HG03378 (cell line): ENCODE results near the gene ANKRD60.

Experiments
- ATAC-seq: cut with Tn5 transposase; IDR thresholded peaks from one replicate; pipeline ENCODE4 v1.9.1; 2021; ENCODE audit warnings: mild to moderate bottlenecking, moderate library complexity; ENCODE audit not compliant: unreplicated experiment

The ANKRD60 gene

DNA sequence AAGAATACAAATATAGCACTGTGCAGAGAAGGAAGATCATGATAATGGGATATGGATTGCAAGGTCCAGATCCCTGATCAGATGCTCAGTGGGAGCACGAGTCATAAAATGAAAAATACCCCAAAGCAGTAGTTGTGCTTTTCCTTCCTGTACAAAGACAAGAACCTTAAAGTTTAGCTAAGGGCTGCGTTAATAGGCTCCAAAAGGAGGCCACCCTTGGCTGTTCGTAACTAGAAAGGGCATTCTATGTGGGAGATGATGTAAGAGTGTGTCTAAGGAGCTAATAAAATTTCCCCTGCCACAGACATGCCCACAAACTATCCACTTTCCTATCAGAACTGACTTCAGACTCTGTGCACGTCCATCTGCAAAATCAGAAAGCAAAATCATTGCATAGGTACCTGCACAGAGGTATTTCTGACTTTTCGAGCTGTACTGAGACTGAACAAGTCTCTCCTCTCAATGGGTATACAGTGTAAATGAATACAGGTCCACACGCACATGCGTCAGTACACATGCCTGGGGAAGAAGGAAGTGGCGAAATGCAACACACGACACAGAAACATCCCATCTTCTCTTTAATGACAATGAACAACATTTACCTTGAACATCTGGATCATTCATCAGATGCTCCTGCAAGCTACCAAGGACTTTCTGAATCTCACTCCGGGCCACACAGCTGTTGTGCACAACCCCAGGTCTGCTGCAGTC lies 16.9 kb upstream of the ANKRD60 start:
- no peak for ATAC-seq

DNA sequence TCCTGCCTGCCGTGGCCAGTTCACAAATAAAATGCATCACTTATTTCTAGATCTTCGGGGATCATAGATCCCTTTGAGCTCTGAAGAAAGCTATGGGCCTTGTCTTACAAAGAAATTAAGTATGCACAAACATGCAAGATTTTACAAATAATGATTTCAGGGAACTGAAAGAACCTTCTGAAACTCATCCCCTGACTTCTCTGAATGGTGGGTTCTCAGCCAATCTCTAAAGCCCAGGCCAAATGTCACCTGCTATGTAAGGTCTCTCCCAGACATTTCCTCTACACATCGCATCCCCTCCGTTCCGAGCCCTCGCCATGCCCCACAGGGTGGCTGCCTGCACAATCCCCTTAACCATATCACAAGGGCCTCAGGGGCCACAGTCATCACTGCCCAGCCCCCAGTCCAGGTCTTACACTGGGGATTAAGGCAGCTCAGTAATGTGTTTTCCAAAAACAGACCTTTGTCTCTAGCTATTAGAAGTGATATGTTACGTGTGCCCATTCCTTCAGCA lies 16.1 kb upstream of the ANKRD60 start:
- no peak for ATAC-seq

DNA sequence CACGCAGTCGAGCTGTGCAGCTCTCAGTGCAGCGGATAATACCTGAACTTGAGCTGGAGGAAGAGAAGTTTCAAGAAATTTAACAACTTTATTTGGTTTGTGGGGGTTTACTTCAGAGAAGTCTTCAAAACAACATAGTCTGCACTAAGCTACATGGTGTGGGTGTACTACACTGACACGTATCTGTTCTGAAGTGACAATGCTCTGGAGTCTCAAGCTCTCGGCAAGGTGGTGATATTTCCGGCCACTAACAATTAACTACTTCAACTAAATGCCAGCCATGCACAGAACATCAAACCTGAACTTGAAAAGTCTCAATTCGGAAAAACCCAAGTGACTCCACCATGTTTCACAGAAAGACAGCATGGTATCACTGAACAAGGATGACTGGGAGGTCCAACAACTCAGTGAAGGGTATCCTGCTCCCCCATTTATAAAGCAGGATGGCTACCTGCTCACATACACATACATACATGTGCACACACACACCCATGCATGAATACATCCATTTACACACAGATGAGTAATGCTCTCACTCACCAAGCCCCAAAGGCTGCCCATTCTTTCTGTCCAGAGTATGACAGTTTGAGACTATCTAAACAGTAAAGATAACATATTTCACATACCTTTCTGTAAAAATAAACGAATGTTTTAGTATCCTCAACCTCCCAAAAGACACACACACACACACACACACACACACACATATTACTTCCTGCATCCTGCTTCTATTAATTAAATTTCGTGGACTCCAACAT lies 15.4 kb upstream of the ANKRD60 start:
- ATAC-seq = no peak

DNA sequence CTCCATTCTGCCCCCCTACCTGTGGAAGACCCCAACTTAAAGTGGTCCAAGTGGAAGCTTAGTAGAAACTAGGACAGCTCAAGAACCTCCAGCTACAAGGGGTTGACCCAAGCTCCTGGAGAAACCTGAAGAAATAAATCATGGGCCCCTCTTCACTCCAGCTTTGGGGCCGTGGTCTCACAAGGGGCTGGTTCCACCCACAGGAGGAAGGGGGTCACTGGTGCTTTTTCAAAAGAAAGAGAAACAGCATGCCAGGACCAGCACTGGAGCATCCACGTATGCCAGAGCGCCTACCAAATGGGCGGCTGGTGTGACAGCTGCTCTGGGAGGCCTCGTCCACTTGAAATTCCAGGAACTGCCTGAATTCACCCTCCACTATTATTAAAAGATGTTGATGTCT lies 14.4 kb upstream of the ANKRD60 start:
- no peak for ATAC-seq

DNA sequence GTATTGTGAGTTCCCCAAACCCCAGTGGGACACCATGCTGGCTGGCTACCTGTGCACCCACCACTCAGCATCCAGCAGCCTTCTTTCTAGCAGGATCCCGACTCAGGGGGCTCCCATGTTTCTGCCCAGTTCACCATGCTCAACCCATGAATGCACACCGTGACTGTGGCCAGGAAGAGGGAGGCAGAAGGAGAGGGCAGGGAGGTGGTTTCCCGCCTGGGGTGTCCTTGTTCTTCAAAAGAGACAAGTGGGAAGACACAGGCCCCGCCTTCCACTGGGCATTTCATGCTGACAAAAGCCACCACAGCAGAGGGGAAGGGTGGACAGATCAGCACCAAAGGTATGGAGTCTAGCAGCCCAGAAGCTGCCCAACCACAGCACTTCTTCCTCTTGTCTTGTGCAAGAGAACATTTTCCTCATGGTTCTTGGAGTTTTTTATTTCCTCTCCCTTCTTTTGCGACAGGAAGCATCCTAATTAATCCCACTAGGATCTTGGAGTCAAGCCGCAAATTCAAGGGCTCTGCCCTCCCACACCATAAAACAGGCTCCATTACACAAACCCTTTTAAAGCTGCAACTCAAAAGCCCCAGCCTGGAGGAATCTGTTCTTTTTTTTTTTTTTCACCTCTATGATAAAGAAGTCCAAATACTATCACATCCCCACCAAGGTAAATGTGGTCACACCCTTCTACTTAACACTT lies 13.5 kb upstream of the ANKRD60 start:
- ATAC-seq = no peak

DNA sequence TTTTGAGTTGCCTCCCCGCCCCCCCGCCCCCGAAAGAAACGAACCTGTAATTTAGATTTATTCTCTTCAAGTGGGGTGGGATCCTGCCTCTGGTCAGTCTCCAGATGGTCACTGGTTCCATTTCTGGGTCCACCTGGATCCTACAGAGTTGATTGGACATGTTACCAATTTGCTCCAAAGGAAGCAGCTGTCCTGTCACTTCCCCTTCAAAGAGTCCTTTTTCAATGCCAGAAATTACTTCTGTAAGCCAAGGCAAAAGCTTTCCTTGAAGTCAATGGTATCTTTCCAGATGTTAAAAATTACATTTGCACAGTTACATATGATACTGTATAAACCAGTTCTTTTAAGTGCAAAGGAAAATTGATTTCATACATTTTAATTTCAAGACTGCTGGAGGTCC lies 12.0 kb upstream of the ANKRD60 start:
- ATAC-seq = no peak

DNA sequence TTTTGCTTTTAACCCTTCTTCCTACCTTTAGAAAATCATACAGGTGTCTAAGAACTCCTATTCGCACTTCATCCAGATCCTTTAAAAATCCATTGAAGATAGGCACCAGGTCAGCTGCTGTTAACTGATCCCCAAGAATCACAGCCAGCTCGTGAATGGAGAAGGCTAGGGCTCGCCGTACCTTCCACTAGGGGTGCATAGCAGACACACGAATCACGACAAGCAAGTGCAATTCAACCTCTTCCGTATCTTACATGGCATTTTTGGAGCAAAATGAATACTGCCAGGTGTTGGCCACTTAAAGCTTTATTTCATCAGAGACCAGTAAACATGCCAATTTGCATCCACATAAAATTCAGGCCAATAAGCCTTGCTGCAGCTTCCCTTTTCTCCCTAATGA lies 10.8 kb upstream of the ANKRD60 start:
- ATAC-seq = no peak

DNA sequence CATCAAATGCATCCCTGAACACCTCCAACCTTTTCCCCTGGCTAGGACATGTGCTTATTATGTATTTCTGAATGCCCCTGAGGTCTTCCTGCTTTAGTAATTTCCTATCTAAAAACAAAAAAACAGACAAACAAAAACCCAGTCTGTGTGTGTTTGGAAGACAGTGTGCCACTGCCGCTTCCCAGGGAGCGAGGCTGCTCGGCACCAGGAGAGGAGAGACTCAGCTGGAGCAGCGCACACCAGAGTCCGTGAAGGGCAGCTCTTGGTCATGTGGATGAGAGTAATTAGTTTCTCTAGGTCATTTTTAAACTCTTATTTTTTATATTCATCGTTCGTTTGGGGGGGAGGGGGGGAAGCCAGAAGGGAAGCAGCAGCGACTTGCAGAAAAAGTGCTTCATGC lies 10.0 kb upstream of the ANKRD60 start:
- no peak for ATAC-seq

DNA sequence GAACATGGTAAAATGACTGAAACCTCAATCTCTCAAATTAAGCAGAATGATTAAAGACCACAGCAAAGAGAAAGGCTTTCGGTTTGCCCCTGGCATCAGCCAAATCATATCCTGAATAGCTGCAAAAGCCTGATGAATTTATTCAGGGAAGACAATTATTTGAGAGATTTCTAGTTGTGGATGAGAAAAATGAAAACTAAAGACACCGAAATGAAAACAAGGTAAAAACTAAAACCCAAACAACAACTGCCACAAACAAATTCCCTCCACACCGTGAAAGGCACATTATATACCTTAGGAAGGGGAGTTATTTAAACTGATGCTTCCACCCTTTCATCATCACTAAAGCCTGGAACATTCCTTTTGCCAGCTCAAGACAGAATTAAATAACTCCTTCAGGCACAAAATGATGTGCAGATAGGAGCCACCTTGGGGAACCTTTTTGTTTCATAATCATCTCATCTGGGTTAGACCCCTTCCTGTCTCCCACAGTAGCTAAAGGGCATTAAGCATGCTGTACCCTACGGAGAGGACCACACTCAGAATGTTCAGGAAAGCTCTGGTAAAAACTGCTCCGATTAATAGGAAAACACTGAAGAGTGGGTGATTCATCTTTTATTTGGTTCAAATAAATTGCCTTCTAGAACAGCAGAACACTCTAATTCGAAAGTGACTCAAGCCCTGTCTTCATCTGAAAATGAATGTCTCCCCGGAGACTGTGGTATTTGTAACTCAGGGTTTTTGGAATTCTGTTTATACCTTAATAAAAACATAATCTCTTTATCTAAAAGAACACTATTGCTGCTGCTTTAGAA lies 9.1 kb upstream of the ANKRD60 start:
- no peak for ATAC-seq

DNA sequence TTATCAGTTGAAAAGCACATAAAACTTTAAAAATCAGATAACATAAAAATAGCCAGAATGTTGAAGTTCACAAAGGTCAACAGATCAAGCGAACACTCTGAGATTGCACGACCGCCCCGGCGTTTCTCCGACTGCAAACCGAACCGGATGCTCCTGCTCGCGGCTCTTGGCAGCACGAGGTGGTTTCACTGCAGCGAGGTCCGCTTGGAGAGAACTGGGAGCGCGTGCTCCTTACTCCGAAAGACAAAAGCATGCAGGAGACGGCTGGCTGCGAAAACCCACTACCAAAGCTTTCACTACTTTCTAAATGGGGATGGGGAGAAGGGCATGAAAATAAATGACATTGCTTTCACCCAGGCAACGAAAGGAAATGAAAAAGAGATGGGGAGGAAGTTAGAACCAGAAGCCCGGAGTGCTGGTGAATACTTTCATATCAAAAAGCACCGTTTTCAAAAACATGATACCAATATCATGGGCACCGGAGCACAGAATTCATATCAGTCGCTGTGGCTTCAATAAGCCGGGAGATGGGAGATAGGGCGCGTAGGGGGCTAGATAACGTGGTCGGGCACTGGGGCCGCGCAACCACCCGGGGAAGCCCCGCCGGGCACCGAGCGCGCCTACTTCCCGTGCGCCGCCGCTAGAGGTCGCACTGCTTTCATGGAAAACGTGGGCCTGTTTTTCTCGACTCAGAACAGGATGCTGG lies 8.3 kb upstream of the ANKRD60 start:
- ATAC-seq = peak; percentile 79

DNA sequence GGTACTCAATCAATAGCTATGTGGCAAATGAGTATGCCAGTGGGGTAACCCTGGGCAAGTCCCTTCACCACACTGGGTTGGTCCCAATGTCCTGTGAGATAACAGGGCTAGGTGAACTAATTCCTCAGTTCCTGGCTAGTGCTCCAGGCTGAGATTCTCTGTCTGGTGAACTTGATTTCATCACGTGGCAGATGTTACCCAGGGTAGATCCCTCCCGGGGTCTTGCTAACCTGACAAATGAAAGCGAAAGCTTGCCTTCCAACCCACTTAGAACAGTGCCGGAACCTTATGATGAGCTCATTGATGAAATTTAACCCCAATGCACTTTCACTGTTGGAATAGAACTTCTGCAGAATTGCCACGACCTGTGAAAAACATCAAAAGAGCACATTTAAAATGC lies 6.6 kb upstream of the ANKRD60 start:
- ATAC-seq = no peak

DNA sequence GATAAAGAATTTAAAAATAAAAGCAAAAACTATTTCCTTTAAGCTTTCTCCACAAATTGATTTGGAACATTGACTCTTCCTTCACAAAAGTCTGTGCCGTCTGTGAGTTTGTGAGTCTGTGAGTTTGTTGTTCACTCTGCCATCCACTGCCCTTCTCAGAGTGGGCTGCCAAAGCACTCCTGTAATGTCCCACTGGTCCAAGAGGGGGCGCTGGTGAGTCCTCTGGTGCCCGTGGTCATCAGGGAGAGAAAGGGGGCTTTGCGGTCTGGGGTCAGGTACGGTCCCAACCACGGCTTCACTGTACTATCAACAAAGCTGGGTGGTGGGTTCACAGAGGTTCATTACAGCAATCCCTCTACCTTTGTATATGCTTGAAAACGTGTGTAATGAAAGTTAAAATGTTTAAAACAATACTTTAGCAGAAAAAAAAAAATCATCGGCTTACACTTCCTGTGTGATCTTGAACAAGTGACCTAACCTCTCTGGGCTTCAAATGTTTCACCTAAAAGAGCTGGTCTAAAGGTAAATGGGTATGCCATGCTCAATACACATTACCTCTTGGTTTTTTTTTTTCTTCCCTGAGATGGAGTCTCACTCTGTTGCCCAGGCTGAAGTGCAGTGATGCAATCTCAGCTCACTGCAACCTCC lies 5.6 kb upstream of the ANKRD60 start:
- no peak for ATAC-seq

DNA sequence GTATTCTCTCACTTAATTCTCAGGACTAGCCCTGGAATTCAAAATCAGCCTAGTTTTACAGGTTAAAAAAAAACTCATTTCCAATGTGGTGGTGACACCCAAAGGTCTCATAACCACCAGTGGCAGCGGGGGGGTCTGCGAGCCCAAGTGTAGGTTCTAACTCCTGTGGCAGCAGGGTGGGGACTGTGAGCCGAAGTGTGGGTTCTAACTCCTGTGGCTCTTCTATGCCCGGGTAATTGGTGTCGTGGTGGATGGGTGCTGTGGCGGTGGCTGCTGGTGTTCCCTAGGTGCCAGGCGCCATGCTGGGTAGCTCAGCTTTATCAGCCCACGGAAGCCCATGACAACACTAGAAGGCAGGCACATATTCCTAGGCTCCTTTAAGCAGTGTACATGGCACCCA lies 4.9 kb upstream of the ANKRD60 start:
- no peak for ATAC-seq

DNA sequence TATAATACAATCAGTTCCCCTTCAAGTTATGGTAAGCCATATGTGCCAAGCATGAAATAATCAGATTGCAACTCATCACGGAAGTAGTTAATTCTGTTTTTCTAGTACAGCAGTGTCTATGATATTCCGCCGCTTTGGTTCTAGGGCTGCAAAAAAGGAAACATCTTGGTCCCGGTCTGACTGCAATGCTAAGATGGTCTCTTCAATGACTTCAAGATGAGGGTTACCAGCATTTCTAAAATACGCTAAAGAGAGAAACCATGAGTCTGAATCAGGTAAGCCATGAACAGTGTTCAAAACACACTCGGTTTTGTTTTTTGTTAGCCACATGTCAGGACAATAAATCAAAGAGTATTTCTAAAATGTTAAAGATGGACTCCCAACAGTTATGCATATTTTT lies 3.2 kb upstream of the ANKRD60 start:
- no peak for ATAC-seq

DNA sequence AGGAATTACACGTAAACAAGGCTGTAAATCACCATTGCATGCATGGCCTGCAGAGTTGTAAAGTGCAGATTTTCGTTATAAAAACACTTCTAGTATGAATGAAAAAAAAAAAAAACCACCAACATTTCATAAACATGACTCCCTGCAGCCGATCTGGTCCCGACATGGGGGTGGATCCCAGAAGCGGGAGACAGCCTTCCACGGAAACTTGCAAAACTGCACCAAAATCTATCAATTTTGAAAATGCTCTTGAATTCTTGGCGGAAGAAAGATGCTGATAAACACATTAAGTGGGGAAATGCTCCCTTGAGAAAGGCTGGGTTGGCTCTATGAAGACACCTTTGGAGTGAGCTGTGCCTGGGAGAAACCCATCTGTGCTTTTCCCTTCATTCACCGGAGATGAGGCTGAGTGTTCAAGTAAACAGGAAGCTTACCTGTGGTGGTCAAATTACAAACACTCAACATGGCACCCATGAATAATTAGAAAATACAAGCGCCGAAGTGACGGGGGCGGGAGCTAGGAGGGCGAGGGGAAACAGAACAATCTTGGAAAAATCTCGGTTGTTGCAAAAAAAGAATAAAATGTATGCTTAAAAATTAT lies 845 bp upstream of the ANKRD60 start:
- no peak for ATAC-seq

DNA sequence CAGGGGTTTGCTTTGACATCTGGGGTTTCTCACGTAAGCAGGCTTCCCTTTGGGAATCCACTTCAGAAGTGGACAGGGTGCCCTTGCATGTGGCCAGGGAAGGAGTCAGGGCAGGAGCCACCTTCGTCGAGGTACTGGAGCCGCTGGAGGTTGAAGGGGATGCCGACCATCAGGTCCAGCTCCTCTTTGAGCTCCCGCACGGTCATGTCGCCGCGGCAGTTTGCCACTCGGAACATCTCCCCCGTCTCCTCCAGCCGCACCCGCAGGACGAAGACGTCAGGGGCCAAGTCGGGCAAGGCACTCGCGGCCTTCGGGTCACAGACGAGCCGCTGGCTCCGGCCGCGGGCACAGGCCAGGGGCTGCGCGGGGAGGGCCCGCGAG lies 360 bp downstream of the ANKRD60 start:
- no peak for ATAC-seq

DNA sequence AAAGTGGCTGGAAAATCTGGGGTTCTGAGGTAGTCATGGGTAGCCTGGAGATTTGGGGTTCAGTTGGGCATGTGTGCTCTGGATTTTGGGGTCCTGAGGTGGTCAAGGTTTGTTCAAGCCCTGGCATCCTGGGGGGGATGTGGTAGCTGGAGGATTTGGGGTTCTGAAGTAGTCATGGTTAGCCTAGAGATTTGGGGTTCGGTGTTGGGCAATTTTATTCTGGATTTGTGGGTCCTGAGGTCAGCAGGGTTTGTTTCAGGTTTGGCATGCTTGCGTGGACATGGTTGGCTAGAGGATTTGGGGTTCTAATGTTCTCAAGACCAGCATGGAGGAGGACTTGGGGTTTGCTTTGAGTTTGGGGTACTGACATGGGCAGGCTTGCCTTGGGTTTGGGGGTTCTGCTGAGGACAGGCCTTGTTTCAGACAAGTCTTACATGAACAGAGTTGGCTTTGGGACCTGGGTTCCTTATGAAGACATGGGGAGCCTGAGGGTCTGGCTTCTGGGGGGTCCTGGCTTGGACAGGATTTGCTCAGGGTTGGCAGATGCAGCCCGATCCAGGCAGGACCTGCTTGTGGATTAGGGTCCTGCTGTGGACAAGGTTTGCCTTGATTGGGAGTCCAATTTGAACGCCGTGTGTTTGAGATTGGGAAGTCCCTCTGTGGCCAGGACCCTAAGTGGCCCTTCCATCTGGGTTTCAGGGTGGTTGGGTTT lies 906 bp downstream of the ANKRD60 start:
- no peak for ATAC-seq

DNA sequence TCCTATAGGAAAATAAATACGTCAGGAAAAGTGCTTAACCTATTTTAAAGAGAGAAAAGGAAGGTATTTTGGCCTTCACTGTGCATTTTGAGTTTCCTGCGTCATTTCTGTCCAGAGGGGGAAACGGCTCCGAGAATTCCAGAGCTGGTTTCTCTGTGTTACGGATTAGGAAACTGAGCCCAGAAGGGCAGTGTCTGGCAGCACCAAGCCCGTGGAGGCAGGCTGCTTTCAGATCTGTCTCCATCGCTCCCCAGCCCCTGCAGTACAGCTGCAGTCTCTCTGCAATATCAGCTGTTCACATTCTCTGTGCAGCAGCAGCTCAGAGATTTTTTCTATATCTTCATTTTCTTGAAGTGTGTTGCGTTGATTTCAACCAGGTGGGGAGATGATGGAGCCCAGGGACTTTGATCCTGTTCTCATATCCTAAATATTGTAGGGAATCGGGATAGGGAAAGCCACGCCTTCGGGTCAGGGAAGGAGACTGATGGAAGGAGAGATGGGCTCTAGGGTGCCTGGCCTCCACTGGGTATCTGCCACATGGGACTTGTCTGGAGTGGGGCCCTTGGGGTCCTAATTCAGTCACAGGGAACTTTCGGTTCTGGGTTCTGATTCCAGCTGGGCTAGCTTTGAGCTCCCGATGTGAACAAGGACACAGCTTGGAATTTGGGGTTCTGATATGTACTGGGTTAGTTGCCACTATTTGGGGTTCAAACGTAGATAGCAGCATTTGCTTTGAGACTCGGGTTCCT lies 2.8 kb downstream of the ANKRD60 start:
- ATAC-seq = no peak
